Endothelial cell of umbilical vein (primary cell): ENCODE results near the gene GLDC.

Source experiments
- CTCF ChIP-seq, 2 donors: IDR thresholded peaks; 1 replicate in 1 of 2; 2 replicates in 1 of 2; pipeline ENCODE4 v1.5.1; 2011; ENCODE audit warnings: low read length in 2 of 2, mild to moderate bottlenecking in 2 of 2, moderate library complexity in 2 of 2, control low read depth in 1 of 2, inconsistent platforms in 1 of 2, low read depth in 1 of 2; ENCODE audit not compliant: insufficient read depth in 1 of 2; ENCODE audit errors: extremely low read depth in 1 of 2
- MAX ChIP-seq: IDR thresholded peaks from 2 replicates; pipeline ENCODE4 v1.6.1; 2011; ENCODE audit not compliant: insufficient read depth, insufficient read length
- MYC ChIP-seq: IDR thresholded peaks from one replicate; pipeline ENCODE4 v1.6.1; 2011; ENCODE audit warnings: mild to moderate bottlenecking, low read depth, low read length
- POLR2A ChIP-seq: IDR thresholded peaks from 2 replicates; pipeline ENCODE4 v1.6.1; 2012; ENCODE audit warnings: low read depth, mild to moderate bottlenecking, control low read depth, low read length
- POLR2AphosphoS5 ChIP-seq: IDR thresholded peaks from 2 replicates; pipeline ENCODE4 v1.6.1; 2012; ENCODE audit warnings: low read depth, mild to moderate bottlenecking, control low read depth, low read length, moderate library complexity; ENCODE audit not compliant: insufficient read depth

DNA sequence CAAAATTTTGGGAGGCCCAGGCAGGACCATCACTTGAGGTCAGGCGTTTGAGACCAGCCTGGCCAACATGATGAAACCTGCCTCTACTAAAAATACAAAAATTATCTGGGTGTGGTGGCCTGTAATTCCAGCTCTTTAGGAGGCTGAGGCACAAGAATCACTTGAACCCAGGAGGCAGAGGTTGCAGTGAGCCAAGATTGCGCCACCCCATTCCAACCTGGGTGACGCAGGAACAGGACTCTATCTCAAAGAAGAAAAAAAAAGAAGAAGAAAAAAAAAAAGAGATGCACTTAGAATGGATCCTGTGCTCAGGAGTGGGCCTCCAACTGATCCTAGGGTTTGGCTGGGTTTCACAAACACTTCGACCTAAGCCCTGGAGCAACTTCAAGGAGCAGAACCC, 45.1 kb downstream of the GLDC start:
- TF ChIP-seq MYC (no peak), MAX (no peak), CTCF (IDR thresholded peaks at IDR 0.05; ENCODE audit: extremely low read depth in 1 of 2, insufficient read depth in 1 of 2, low read depth in 1 of 2, low read length in 2 of 2) (no peak), POLR2A (no peak), POLR2AphosphoS5 (no peak)
